Lung (tissue), 12 donors: ENCODE results near the gene AFAP1L2. TPM values are rescaled to one million over a fixed set of nuclear protein-coding genes. Genes with fewer than 3 reads are reported as not detected.

Experiments
- ATAC-seq: fragments of 200-7000 bp; cut with Tn5 transposase; one replicate; pipeline ENCODE4 v1.9.1; 2020; ENCODE audit warnings: moderate number of reproducible peaks; ENCODE audit not compliant: insufficient read depth, low FRiP score
- DNase-seq, 3 donors: peaks; one replicate each; pipeline ENCODE4 v3.0.0-alpha.2; 2013 to 2017
- H3K27ac ChIP-seq, 2 donors: one replicate each; pipeline ENCODE4 v1.5.1; 2013; ENCODE audit warnings: mild to moderate bottlenecking in 2 of 2, moderate library complexity in 2 of 2, control low read depth in 1 of 2, inconsistent platforms in 1 of 2, low read depth in 1 of 2, low read length in 1 of 2
- H3K27me3 ChIP-seq, 3 donors: one replicate each; pipeline ENCODE4 v1.5.1; 2013; ENCODE audit warnings: low read length in 2 of 3; ENCODE audit not compliant: control insufficient read depth in 3 of 3, insufficient read depth in 3 of 3
- H3K36me3 ChIP-seq, 4 donors: one replicate each; pipeline ENCODE4 v1.5.1; 2013; ENCODE audit warnings: low read length in 4 of 4, mild to moderate bottlenecking in 1 of 4, moderate library complexity in 1 of 4; ENCODE audit not compliant: control insufficient read depth in 4 of 4, insufficient read depth in 4 of 4
- H3K4me1 ChIP-seq, 5 donors: one replicate each; pipeline ENCODE4 v1.5.1; 2013; ENCODE audit warnings: low read length in 5 of 5, mild to moderate bottlenecking in 2 of 5, moderate library complexity in 1 of 5; ENCODE audit not compliant: control insufficient read depth in 5 of 5, insufficient read depth in 5 of 5
- H3K4me3 ChIP-seq: one replicate; pipeline ENCODE4 v1.5.1; 2013; ENCODE audit warnings: mild to moderate bottlenecking, control low read depth, moderate library complexity
- H3K9ac ChIP-seq, 2 donors: one replicate each; pipeline ENCODE4 v1.5.1; 2013; ENCODE audit warnings: low read length in 2 of 2, control low read depth in 1 of 2; ENCODE audit not compliant: insufficient read depth in 1 of 2
- H3K9me3 ChIP-seq, 4 donors: one replicate each; pipeline ENCODE4 v1.5.1; 2013; ENCODE audit warnings: low read length in 3 of 4, mild to moderate bottlenecking in 1 of 4, moderate library complexity in 1 of 4; ENCODE audit not compliant: control insufficient read depth in 4 of 4, insufficient read depth in 3 of 4
- CTCF ChIP-seq: IDR thresholded peaks from 2 replicates; pipeline ENCODE4 v1.5.1; 2012; ENCODE audit warnings: mild to moderate bottlenecking; ENCODE audit errors: control extremely low read depth, extremely low read depth
- WGBS, 2 donors: extraction: QIAGEN DNeasy Blood & Tissue Kit; methylation state at CpG; one replicate each; pipeline ENCODE4 v1.1.7; 2013; 5-methylcytosine and 5-hydroxymethylcytosine counted together
- polyA plus RNA-seq, 2 donors: library from polyadenylated mRNA; stranded (reverse); fragments of 200-250 nt; gene quantifications; one replicate each; pipeline ENCODE4 v1.2.1, GENCODE V29; 2013
- total RNA-seq, 2 donors: library from RNA; depleted of rRNA in 1 of 2; stranded (reverse); fragments of >200 nt in 1 of 2; gene quantifications; one replicate each; pipeline ENCODE4 v1.2.1, GENCODE V29; 2014 to 2021
- donor health status: control.
- donor health status: control.
- donor health status: Bipolar disorder and iron deficiency.
- donor health status: healthy.
- donor health status: DM: yes; HTN: yes; CAD: no.

Gene AFAP1L2
- total and polyA plus RNA-seq, 4 donors, result 2.0 to 21.0 (median 5.8) TPM

DNA sequence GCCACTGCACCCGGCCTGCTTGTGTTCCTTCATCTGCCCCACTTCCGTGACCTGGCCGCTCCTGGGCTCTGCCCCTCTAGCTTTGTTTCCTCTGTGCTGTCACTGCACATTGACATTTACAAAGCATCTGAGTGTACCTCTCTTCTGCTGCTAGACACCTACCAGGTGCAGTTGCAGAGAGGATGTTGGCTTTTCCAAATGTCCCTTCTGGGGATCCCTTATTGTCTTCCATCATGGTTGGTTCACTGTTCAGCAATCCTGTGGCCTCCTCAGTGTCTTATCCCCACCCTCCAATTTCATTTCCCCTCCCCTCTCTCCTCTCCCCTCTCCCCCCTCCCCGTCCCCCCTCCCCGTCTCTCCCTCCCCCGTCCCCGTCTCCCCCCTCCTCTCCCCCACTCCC, 151.4 kb downstream of the AFAP1L2 start:
- DNase-seq (no peak), ATAC-seq (no peak)
- WGBS, 2 donors, result 72 to 73% methylated on average over 4 of the region's 7 CpGs

DNA sequence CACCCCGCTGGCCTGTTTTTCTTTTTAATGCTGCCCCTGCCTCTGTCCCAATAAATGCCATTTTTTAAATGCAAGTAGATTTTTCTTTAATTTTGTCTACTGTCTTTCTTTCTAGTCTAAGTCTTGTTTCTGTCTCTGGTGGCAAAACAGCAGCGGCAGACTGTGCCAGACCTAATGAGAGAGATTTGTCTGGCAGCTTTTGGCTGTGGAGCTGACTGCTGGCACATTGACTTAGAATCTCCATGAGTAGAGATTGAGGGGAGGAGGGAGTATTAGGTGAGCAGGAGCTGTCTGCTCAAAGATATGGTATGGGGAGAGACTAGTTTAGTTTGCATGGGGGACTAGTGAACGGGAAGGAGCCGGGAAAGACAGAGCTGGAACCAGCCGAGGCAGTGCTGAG, 152.2 kb downstream of the AFAP1L2 start:
- WGBS, 2 donors, result 97 to 99% methylated on average over 5 of the region's 5 CpGs

More for the DNA sequence above, 151.4 kb downstream of the AFAP1L2 start:
- H3K27ac ChIP-seq, result no peak overlapping the region
- no peak overlapping the region for H3K4me3 ChIP-seq
- H3K9ac ChIP-seq, result no peak overlapping the region
- H3K4me1 ChIP-seq, result peaks cover 0 to 8% (median 5%) of the 10 kb centered on the region in 5 donors
- peaks cover 0 to 3% (median 0%) of the 10 kb centered on the region in 4 donors for H3K9me3 ChIP-seq
- H3K27me3 ChIP-seq, result no peaks in the 10 kb centered on the region
- no peak for TF ChIP-seq CTCF
- H3K36me3 ChIP-seq, result no peaks in the 10 kb centered on the region

DNA sequence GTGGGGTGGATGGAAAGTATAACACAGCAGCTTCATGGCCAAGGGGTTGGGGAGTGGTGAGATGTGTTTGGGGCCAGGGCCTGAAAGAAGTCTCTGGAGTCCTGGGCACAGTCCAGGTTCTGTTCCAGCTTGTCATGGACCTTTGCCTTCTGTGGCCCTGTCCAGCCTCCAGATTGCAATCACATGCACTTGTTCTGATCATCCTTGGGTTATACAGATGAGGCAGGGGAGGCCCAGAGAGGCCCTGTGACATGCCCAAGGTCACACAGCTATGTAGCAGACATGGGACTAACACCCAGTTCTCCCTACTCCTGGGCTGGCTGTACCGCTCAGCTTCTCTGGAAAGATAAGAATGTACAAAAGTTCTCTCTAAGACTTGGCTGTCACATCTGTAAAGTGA, 153.6 kb downstream of the AFAP1L2 start:
- no peaks in the 10 kb centered on the region for H3K27me3 ChIP-seq
- ATAC-seq, result no peak
- no peak for TF ChIP-seq CTCF
- no peaks in the 10 kb centered on the region for H3K36me3 ChIP-seq
- no peak overlapping the region for H3K4me3 ChIP-seq
- no peak overlapping the region for H3K27ac ChIP-seq
- no peak for DNase-seq
- 92 to 98% methylated on average over 1 of the region's 1 CpG for WGBS, 2 donors
- H3K9ac ChIP-seq, result no peak overlapping the region
- H3K4me1 ChIP-seq, result peaks cover 0 to 3% (median 0%) of the 10 kb centered on the region in 5 donors
- H3K9me3 ChIP-seq, result peaks cover 0 to 3% (median 0%) of the 10 kb centered on the region in 4 donors

More for the DNA sequence above, 152.2 kb downstream of the AFAP1L2 start:
- DNase-seq (no peak), ATAC-seq (no peak)
- Histone ChIP-seq H3K9me3 (peaks cover 0 to 3% (median 0%) of the 10 kb centered on the region in 4 donors), H3K27ac (no peak overlapping the region), H3K9ac (no peak overlapping the region), H3K4me3 (no peak overlapping the region), H3K4me1 (peaks cover 0 to 2% (median 0%) of the 10 kb centered on the region in 5 donors), H3K27me3 (no peaks in the 10 kb centered on the region), H3K36me3 (no peaks in the 10 kb centered on the region)
- no peak for TF ChIP-seq CTCF

GRCh38 chr10:114250236-114250635, 154.1 kb downstream of the AFAP1L2 start:
- Histone ChIP-seq H3K9me3 (peaks cover 0 to 3% (median 0%) of the 10 kb centered on the region in 4 donors), H3K36me3 (no peaks in the 10 kb centered on the region)
- no peak for ATAC-seq

More at GRCh38 chr10:114250236-114250635, 154.1 kb downstream of the AFAP1L2 start:
- TF ChIP-seq CTCF, result no peak
- Histone ChIP-seq H3K9ac (no peak overlapping the region), H3K27me3 (no peaks in the 10 kb centered on the region), H3K27ac (no peak overlapping the region), H3K4me3 (no peak overlapping the region), H3K4me1 (peaks cover 0 to 6% (median 0%) of the 10 kb centered on the region in 5 donors)
- 86 to 88% methylated on average over 6 of the region's 6 CpGs for WGBS, 2 donors
- no peak for DNase-seq
